GM19467 (cell line): ENCODE results near the gene ADARB2.
"Not testable (repeated sequence)": the region's sequence is repeated elsewhere in the genome, so short reads cannot be mapped to it uniquely, and the experiment has no call there.

Source experiments
- ATAC-seq: cut with Tn5 transposase; IDR thresholded peaks from one replicate; pipeline ENCODE4 v1.9.1; 2021; ENCODE audit warnings: mild to moderate bottlenecking, moderate library complexity; ENCODE audit not compliant: unreplicated experiment

Gene ADARB2

GRCh38 chr10:1339396-1339795 lies 397.9 kb downstream of the ADARB2 start:
- no peak for ATAC-seq

DNA sequence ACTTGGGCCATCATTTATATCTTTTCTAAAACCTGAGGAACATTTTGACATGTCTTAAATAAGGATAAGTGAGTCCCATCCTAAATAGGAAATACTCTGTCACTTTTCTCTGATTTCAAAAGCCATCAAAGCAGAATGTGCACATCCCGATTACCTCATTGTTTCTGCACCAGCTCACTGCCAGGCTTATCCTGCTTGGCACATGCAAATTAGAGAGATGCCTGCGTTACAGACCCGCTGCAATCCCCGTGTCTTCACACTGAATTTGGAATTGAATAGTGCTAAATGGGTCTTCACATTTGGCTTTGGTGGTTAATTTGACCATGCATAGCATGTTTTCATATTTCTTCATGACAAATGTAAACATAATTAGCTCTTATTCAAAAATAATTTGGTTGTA lies 401.7 kb downstream of the ADARB2 start:
- no peak for ATAC-seq

DNA sequence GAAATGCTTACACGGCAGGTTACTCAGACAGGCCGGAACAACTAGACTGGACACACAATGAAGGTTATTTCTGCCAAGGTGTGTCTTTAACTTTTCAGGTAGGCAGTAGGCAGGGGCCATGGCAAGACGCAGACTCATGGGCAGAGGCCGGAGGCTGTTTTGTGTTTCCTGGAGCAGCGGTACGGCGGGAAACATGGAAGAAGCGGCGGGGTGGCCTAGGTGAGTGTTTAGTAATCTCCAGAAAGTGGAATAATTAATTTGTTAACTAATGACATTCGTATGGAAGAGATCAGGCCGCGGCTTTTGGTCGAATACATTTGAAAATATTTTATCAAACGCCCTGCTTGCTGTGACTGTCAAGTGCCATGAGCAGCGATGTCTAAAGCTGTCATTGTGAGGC lies 403.3 kb downstream of the ADARB2 start:
- ATAC-seq = no peak

GRCh38 chr10:1331560-1331959 lies 405.8 kb downstream of the ADARB2 start:
- no peak for ATAC-seq

GRCh38 chr10:1329622-1330021 lies 407.7 kb downstream of the ADARB2 start:
- ATAC-seq = no peak

DNA sequence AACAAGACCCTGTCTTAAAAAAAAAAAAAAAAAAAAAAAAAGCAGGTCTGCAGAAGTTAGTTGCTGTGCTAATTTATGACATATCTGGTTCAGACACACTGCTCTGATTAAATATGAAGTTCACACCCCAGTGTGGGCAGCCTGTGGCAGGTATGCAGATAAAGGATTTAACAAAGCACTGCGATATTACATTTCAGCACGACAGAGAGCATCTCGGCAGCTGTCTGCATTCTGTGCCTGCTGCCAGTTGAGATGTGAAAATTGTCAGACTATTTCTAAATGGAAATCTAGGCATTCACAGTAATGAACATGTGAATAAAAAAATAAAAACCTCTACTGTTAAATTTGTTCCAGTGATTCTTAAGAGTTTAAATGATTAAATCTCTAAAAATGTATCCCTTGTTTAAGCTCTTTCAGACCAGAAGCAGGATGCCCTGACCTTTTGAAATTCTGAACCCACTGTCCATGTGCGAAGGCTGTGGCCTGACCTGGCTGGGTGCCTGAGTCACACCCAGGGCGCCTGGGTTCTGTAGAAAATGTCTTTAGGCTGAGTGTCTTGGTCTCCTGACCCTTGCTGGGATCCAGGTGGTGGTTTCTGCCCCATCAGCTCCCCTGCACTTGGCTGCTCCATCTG lies 408.2 kb downstream of the ADARB2 start:
- no peak for ATAC-seq

DNA sequence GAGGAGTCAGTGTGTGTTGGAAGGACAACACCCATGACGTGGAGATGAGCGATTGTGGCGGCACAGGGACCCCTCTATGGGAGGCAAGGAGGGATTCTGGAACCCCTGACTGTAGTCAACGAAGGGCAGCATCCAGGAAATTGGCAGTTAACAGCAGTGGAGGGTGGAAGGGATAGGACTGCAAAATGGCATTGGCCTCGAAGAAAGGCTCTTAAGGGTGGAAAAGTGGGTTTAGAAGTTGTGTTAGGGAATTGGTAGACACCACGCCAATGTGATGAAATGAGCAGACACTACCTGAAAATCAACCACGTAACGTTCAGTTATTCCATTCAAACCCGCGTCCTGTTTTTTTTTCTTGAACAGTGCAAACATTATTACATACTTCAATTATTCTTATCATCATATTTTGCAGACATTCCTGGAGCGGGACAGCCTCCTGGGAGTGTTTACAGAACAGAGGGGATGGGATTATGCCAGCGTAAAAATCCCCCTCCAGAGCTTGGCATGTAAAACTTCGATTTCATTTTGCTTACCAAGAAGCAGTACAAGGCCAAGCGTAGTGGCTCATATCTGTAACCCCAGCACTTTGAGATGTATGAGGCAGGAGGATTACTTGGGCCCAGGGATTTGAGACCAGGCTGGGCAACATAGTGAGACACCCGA lies 409.0 kb downstream of the ADARB2 start:
- no peak for ATAC-seq

DNA sequence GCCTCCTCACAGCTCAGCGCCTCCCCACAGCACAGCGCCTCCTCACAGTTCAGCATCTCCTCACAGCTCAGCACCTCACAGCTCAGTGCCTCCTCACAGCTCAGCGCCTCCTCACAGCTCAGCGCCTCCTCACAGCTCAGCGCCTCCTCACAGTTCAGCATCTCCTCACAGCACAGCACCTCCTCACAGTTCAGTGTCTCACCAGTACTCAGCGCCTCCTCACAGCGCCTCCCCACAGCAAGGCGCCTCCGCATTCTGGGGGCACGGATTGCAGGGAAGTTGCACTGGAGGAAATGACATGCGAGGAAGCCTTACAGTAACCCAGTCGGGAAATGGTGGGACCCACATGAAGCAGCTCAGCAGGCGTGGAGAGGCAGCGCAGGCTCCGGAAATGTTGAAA lies 409.6 kb downstream of the ADARB2 start:
- ATAC-seq = no peak

GRCh38 chr10:1326514-1326913 lies 410.8 kb downstream of the ADARB2 start:
- ATAC-seq = not testable (repeated sequence)

DNA sequence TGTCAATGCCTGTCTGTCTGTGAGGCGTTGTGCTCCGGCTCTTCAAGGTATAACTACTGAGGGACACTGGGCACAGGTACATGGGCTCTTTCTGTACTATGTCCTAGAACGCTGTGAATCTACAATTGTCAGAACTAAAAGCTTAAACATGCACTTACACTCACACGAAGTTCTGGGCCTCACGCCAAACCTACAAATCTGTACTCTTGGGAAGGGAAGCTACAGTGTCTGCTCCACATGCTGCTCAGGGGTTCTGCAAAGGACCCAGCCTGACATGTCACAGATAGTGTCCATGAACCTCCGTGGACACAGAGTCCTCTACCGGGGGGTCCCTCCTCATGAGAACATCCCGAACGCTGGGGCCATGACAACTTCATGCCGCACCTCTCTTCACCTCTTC lies 412.4 kb downstream of the ADARB2 start:
- ATAC-seq = no peak

GRCh38 chr10:1323951-1324350 lies 413.4 kb downstream of the ADARB2 start:
- ATAC-seq = no peak

GRCh38 chr10:1320739-1321320 lies 416.5 kb downstream of the ADARB2 start:
- ATAC-seq = no peak

DNA sequence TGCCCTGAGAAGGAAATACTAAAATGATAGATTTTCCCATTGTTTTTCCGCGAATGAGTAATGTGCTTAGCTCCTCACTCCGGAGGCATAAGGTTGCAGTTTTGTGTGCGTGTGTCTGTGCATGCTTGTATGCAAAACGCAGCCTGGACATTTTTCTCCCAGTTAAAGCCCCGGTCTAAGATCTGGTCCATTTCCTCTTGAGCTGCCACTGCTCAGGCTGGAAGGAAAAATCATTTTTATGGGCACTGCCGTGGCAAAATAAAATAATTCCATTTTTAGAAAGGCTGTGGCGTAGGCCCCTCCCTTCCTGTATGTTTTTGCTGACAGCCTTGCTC lies 420.5 kb downstream of the ADARB2 start:
- ATAC-seq = no peak

GRCh38 chr10:1316121-1316808 lies 421.1 kb downstream of the ADARB2 start:
- ATAC-seq = no peak

DNA sequence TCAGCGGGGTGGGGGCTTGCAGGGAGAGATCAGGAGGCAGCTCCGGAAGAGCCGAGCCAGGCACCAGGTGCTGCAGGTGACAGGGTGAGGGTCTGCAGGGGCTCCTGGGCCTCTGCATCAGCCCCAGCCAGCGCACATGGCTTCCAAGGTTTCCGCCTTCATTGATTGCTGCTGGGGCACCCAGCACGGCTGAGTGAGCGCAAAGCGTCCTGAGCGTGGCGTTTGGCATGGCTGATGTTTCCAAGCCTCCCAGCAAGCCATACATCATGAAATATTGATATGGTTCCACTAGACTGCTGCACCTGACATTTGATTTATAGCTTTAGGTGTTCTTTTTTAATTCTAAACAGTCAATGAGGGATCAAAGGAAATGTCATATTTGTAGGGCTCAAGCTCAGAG lies 422.1 kb downstream of the ADARB2 start:
- ATAC-seq = no peak

GRCh38 chr10:1311726-1312125 lies 425.6 kb downstream of the ADARB2 start:
- ATAC-seq = no peak

GRCh38 chr10:1310271-1310789 lies 427.0 kb downstream of the ADARB2 start:
- ATAC-seq = no peak

DNA sequence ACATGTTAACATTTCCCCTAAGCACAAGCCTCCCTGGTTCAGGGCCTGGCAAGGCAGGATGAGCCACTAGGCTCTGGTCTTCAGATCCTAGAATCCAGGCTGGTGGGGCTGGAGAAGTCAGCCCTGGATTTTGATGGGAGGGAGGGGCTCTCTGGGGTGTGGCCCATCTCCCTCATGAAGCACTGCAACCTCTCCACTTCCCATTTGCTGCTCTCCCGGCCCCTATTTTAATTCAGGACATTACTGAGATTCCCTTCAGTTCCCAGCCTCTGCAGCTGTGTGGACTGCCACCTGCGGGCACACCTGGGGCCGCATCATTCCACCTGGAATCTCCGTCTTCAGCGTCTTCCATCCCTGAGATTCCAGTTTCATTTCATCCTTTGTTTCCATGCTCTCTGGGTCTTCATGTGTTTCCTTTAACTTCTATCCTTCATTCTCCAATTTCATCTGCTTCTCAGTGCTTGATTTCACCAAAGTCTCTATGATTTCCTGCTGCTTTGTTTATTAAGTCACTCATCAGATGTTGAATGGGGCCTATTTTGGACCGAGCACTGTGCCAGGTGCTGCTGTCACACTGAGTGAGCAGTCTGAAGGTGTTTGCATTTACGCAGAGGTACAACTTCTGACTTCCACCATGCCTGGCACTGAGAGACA lies 427.6 kb downstream of the ADARB2 start:
- ATAC-seq = no peak

- ATAC-seq = no peak
Measured at GRCh38 chr10:1308962-1309616, 428.2 kb downstream of the ADARB2 start.

- ATAC-seq = no peak
Measured at GRCh38 chr10:1308173-1308961, 429.0 kb downstream of the ADARB2 start.
